Natural killer cell treated with Interleukin-12 subunit alpha and Interleukin-12 subunit beta and Interleukin-15 and Interleukin-18, amount 100 ng/mL, for 72 hours (primary cell): ENCODE data around the gene SLC2A9. TPM values are rescaled to one million over a fixed set of nuclear protein-coding genes. Genes with fewer than 3 reads are reported as not detected.
A peak's percentile ranks its signal among the peaks of the same experiment; 100 is the strongest.

Experiments
- ATAC-seq, 2 donors: fragments of 150-1000 bp; cut with Tn5 transposase in 1 of 2; sonication (Bioruptor Pico), chemical (Tn5 transposase) in 1 of 2; 2 replicates each; pipeline ENCODE4 v1.10.0; 2021
- DNase-seq: peaks from one replicate; pipeline ENCODE4 v3.0.0; 2022; ENCODE audit warnings: low spot score
- H3K27ac Mint-ChIP-seq, 2 donors: 1 replicate in 1 of 2; 2 replicates in 1 of 2; pipeline ENCODE4 v1.8.0; 2022; ENCODE audit warnings: mixed read lengths in 2 of 2, mild to moderate bottlenecking in 1 of 2, moderate library complexity in 1 of 2
- H3K27me3 Mint-ChIP-seq, 2 donors: 1 replicate in 1 of 2; 2 replicates in 1 of 2; pipeline ENCODE4 v1.8.0; 2022; ENCODE audit warnings: mixed read lengths in 2 of 2
- H3K36me3 Mint-ChIP-seq: one replicate; pipeline ENCODE4 v1.8.0; 2022; ENCODE audit warnings: mixed read lengths
- H3K4me1 Mint-ChIP-seq, 2 donors: 1 replicate in 1 of 2; 2 replicates in 1 of 2; pipeline ENCODE4 v1.8.0; 2022; ENCODE audit warnings: low read depth in 2 of 2, mixed read lengths in 2 of 2, mild to moderate bottlenecking in 1 of 2
- H3K4me3 Mint-ChIP-seq: one replicate; pipeline ENCODE4 v1.8.0; 2022; ENCODE audit warnings: mixed read lengths
- H3K9me3 Mint-ChIP-seq: 2 replicates; pipeline ENCODE4 v1.8.0; 2022; ENCODE audit warnings: mixed read lengths
- total RNA-seq, 2 donors: library from RNA; stranded (reverse); gene quantifications; one replicate each; pipeline ENCODE4 v1.2.3, GENCODE V29; 2022

The SLC2A9 gene
- total RNA-seq, 2 donors from 2014 or later = 1.8 to 3.3 TPM

DNA sequence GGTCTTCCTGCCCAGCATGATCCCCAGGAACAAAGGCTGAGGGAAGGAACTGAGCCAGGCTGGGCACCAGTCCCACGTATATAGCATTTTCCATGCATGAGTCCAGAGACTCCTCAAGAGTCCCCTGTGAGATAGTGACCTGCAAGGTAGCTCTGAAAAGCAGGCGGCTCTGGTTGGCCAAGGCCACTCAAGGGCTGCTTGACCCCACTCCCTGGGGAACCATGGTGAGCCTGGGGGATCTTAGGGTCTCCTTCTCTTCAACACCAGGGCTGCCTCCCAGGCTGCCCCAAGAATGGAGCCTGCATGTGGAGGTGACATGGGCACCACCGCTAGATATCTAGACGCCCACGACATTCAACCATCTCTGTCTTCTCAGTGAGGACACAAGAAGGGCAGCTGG, 79.2 kb downstream of the SLC2A9 start:
- no peaks in the 10 kb centered on the region for H3K27me3 Mint-ChIP-seq
- H3K27ac Mint-ChIP-seq = no peak overlapping the region
- no peak for DNase-seq
- ATAC-seq = no peak
- H3K4me3 Mint-ChIP-seq = no peak overlapping the region
- no peaks in the 10 kb centered on the region for H3K4me1 Mint-ChIP-seq
- no peaks in the 10 kb centered on the region for H3K9me3 Mint-ChIP-seq
- H3K36me3 Mint-ChIP-seq = no peaks in the 10 kb centered on the region

GRCh38 chr4:9940041-9940440, 81.3 kb downstream of the SLC2A9 start:
- no peaks in the 10 kb centered on the region for H3K9me3 Mint-ChIP-seq
- no peak overlapping the region for H3K27ac Mint-ChIP-seq
- DNase-seq (no peak), ATAC-seq (no peak)
- no peak overlapping the region for H3K4me3 Mint-ChIP-seq
- no peaks in the 10 kb centered on the region for H3K36me3 Mint-ChIP-seq
- H3K27me3 Mint-ChIP-seq = no peaks in the 10 kb centered on the region
- H3K4me1 Mint-ChIP-seq = no peaks in the 10 kb centered on the region

DNA sequence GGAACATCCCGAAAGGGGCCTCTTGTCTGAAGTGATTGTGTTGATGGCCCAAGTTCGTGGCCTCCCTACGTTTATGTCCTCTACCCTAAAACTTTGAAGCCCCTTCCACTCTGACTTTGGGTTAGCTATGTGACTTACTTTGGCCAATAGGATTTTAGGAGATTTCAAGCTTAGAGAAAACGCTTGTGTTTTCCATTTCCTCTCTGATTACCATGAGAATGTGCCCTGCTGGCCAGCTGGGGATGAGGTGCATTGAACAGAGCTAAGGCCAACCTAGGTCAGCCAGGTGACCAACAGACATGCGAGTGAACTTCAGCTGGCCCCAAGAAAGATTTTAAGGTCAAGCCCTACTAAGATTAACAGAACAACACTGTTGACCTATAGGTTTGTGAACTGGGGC, 82.4 kb downstream of the SLC2A9 start:
- H3K27me3 Mint-ChIP-seq = no peaks in the 10 kb centered on the region
- ATAC-seq (no peak), DNase-seq (no peak)
- no peaks in the 10 kb centered on the region for H3K36me3 Mint-ChIP-seq
- H3K27ac Mint-ChIP-seq = no peak overlapping the region
- H3K4me1 Mint-ChIP-seq = no peaks in the 10 kb centered on the region
- no peak overlapping the region for H3K4me3 Mint-ChIP-seq
- no peaks in the 10 kb centered on the region for H3K9me3 Mint-ChIP-seq

- H3K4me3 Mint-ChIP-seq = no peak overlapping the region
- no peaks in the 10 kb centered on the region for H3K27me3 Mint-ChIP-seq
- DNase-seq (no peak), ATAC-seq (no peak)
- no peaks in the 10 kb centered on the region for H3K9me3 Mint-ChIP-seq
- no peaks in the 10 kb centered on the region for H3K36me3 Mint-ChIP-seq
- no peak overlapping the region for H3K27ac Mint-ChIP-seq
- H3K4me1 Mint-ChIP-seq = no peaks in the 10 kb centered on the region
Measured at GRCh38 chr4:9937078-9937477, 84.2 kb downstream of the SLC2A9 start.

GRCh38 chr4:9936129-9936644, 85.1 kb downstream of the SLC2A9 start:
- no peak for DNase-seq
- Mint-ChIP-seq H3K4me3 (no peak overlapping the region), H3K27ac (no peak overlapping the region), H3K4me1 (no peaks in the 10 kb centered on the region), H3K27me3 (no peaks in the 10 kb centered on the region), H3K36me3 (no peaks in the 10 kb centered on the region), H3K9me3 (no peaks in the 10 kb centered on the region)
- no peak for ATAC-seq

- H3K27ac Mint-ChIP-seq = no peak overlapping the region
- no peaks in the 10 kb centered on the region for H3K4me1 Mint-ChIP-seq
- DNase-seq (no peak), ATAC-seq (no peak)
- peaks cover 0 to 6% of the 10 kb centered on the region in 2 donors for H3K27me3 Mint-ChIP-seq
- no peaks in the 10 kb centered on the region for H3K36me3 Mint-ChIP-seq
- no peaks in the 10 kb centered on the region for H3K9me3 Mint-ChIP-seq
- H3K4me3 Mint-ChIP-seq = no peak overlapping the region
Measured at GRCh38 chr4:9933956-9934355, 87.3 kb downstream of the SLC2A9 start.

- H3K4me3 Mint-ChIP-seq = no peak overlapping the region
- no peak for DNase-seq
- H3K36me3 Mint-ChIP-seq = no peaks in the 10 kb centered on the region
- H3K27ac Mint-ChIP-seq = no peak overlapping the region
- H3K27me3 Mint-ChIP-seq = peaks cover 0 to 6% of the 10 kb centered on the region in 2 donors
- no peaks in the 10 kb centered on the region for H3K4me1 Mint-ChIP-seq
- no peak for ATAC-seq
- H3K9me3 Mint-ChIP-seq = no peaks in the 10 kb centered on the region
Measured at GRCh38 chr4:9933184-9933583, 88.1 kb downstream of the SLC2A9 start.

DNA sequence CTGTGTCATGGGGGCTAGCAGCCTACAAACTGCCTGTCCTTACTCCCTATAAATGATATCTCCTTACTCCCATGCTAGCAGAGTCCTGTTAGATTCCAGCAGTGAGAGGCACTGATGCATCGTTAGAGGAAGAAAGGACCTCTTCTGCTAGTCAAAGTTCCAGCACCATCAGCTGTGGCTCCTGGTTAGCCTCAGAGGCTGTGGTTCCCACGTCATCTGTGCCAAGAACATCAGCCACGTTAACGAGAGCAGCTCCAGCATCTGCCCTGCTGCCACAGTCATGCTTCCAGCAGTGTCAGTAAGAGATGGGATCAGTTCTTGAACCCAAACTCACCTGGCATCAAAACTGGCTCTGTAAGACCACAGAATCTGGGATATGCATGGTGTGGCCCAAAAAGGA, 88.5 kb downstream of the SLC2A9 start:
- Mint-ChIP-seq H3K9me3 (no peaks in the 10 kb centered on the region), H3K27ac (no peak overlapping the region), H3K4me1 (no peaks in the 10 kb centered on the region), H3K4me3 (no peak overlapping the region), H3K27me3 (peaks cover 0 to 6% of the 10 kb centered on the region in 2 donors), H3K36me3 (no peaks in the 10 kb centered on the region)
- no peak for ATAC-seq
- no peak for DNase-seq

DNA sequence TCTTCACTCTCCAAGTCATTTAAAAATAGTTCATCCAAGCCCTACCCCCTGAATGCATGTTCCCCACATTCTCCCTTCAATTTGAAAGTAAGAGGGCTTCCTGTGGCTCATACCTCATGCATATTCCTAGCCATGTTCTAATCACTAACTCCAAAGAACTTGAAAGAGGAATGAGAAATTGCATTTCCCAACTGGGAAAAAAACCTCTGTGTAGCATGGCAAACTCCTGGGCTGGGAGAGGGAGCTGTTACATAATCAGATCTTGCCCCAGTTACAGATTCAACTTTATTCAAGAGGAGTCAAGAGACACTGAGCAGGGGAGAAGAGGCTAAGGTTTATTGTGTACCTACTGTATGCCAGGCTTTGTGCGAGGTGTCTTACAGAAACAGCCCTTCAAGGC, 90.2 kb downstream of the SLC2A9 start:
- no peak overlapping the region for H3K4me3 Mint-ChIP-seq
- no peak for DNase-seq
- H3K36me3 Mint-ChIP-seq = no peaks in the 10 kb centered on the region
- no peak for ATAC-seq
- H3K4me1 Mint-ChIP-seq = no peaks in the 10 kb centered on the region
- H3K9me3 Mint-ChIP-seq = no peaks in the 10 kb centered on the region
- peaks cover 0 to 6% of the 10 kb centered on the region in 2 donors for H3K27me3 Mint-ChIP-seq
- no peak overlapping the region for H3K27ac Mint-ChIP-seq

DNA sequence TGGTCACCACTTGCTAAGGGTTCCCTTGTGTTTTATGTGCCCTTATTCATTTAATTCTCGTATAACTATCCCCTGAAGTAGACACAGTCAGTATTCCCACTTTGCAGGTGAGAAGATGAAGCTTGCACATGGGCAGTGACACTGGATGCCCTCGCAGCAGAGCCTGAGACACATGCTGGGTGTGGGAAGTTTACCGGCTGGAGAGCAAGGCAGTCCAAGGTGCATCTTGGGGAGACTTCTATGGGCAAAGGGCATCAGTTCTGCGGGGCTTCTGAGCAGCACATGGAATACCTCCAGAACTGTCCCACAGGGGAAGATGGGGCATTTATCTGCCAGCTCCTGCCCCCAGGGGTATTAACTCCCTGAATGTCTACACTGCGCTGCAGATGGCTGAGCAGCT, 92.2 kb downstream of the SLC2A9 start:
- no peak overlapping the region for H3K27ac Mint-ChIP-seq
- no peak for ATAC-seq

GRCh38 chr4:9927341-9928007, 93.8 kb downstream of the SLC2A9 start:
- Mint-ChIP-seq H3K36me3 (no peaks in the 10 kb centered on the region), H3K9me3 (no peaks in the 10 kb centered on the region), H3K27me3 (peaks cover 0 to 6% of the 10 kb centered on the region in 2 donors), H3K27ac (no peak overlapping the region), H3K4me3 (no peak overlapping the region), H3K4me1 (peaks cover 0 to 3% of the 10 kb centered on the region in 2 donors)
- no peak for DNase-seq
- no peak for ATAC-seq

More for the DNA sequence above, 92.2 kb downstream of the SLC2A9 start:
- Mint-ChIP-seq H3K4me3 (no peak overlapping the region), H3K9me3 (no peaks in the 10 kb centered on the region), H3K4me1 (peaks cover 0 to 3% of the 10 kb centered on the region in 2 donors), H3K27me3 (peaks cover 0 to 6% of the 10 kb centered on the region in 2 donors), H3K36me3 (no peaks in the 10 kb centered on the region)
- DNase-seq = no peak

GRCh38 chr4:9926586-9926985, 94.7 kb downstream of the SLC2A9 start:
- DNase-seq = no peak
- Mint-ChIP-seq H3K9me3 (no peaks in the 10 kb centered on the region), H3K27ac (no peak overlapping the region), H3K36me3 (no peaks in the 10 kb centered on the region), H3K27me3 (peaks cover 0 to 6% of the 10 kb centered on the region in 2 donors), H3K4me1 (peaks cover 0 to 3% of the 10 kb centered on the region in 2 donors), H3K4me3 (no peak overlapping the region)
- no peak for ATAC-seq

DNA sequence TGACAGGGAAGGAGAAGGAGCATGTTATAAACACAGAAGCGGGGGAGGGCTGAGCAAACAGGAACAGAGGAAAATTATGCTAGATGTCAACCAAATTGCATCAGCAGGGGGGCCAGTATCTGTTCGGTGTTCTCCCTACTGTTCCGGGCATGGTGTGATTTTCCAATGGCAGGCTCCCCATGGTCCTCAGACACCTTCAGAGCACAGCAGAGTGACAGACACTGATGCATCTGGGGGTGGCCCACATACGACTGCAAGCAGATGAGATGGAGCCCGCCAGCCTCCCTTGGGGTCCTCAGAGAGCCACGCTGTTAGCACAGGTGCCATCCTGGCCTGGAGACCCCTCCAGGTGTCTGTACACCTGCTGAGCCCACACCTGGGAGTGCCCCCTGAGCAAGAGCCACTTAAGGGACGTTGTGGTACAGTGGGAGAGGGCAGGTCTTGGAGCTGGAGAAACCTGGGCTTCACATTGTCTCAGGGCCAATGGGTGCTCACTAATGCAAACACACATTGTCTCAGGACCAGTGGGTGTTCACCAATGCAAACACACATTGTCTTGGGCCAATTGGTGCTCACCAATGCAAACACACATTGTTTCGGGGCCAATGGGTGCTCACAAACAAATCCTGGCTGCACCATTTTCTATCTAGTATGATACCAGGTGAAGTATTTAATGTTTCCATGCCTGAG, 95.4 kb downstream of the SLC2A9 start:
- peaks cover 0 to 3% of the 10 kb centered on the region in 2 donors for H3K4me1 Mint-ChIP-seq
- H3K9me3 Mint-ChIP-seq = no peaks in the 10 kb centered on the region
- H3K4me3 Mint-ChIP-seq = no peak overlapping the region
- no peak for DNase-seq
- peaks cover 0 to 6% of the 10 kb centered on the region in 2 donors for H3K27me3 Mint-ChIP-seq
- peak in 1 of 2 donors; percentile 13 for ATAC-seq
- H3K27ac Mint-ChIP-seq = no peak overlapping the region
- no peaks in the 10 kb centered on the region for H3K36me3 Mint-ChIP-seq

DNA sequence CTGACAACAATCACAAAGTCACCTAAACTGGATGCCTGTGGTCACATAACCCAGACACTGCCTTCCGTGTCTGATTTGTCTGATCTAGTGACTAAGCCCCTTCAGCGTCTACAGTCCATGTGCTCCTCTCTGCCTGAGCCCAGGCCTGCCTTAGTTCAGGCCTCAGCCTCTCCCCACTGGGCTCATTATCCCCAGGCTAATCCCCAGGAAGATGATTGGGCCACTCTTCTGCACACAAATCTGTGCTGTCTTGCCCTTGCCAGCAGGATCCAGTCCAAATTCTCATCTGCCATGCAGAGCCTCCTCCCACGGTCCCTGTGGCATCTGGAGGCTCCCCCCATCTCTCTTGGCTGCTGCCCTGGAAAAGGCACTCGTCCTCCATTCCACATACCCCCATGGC, 96.5 kb downstream of the SLC2A9 start:
- no peak overlapping the region for H3K27ac Mint-ChIP-seq
- no peaks in the 10 kb centered on the region for H3K27me3 Mint-ChIP-seq
- ATAC-seq (peak in 1 of 2 donors; percentile 18), DNase-seq (no peak)
- H3K9me3 Mint-ChIP-seq = no peaks in the 10 kb centered on the region
- H3K4me3 Mint-ChIP-seq = no peak overlapping the region
- peaks cover 0 to 3% of the 10 kb centered on the region in 2 donors for H3K4me1 Mint-ChIP-seq
- H3K36me3 Mint-ChIP-seq = no peaks in the 10 kb centered on the region
